ENCODE data around the gene GTF3C4.

DNA sequence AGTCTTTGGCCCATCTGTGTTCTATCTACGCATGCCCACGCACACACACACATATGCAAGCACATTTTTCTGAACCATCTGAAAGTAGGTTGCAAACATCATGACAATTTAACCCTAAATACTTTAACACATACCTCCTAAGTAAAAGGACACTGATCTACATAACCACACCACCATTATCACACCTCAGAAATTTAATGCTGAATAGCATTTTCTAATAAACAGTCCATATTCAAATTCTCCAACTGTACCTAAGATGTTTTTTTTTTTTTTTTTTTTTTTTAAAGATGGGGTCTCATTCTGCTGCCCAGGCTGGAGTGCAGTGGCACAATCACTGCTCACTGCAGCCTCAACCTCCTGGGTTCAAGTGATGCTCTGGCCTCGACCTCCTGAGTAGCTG lies 35.9 kb upstream of the GTF3C4 start:
- TF ChIP-seq, protein P1, sequence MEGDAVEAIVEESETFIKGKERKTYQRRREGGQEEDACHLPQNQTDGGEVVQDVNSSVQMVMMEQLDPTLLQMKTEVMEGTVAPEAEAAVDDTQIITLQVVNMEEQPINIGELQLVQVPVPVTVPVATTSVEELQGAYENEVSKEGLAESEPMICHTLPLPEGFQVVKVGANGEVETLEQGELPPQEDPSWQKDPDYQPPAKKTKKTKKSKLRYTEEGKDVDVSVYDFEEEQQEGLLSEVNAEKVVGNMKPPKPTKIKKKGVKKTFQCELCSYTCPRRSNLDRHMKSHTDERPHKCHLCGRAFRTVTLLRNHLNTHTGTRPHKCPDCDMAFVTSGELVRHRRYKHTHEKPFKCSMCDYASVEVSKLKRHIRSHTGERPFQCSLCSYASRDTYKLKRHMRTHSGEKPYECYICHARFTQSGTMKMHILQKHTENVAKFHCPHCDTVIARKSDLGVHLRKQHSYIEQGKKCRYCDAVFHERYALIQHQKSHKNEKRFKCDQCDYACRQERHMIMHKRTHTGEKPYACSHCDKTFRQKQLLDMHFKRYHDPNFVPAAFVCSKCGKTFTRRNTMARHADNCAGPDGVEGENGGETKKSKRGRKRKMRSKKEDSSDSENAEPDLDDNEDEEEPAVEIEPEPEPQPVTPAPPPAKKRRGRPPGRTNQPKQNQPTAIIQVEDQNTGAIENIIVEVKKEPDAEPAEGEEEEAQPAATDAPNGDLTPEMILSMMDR (IDR thresholded peaks at IDR 0.05; ENCODE audit: poor library complexity, severe bottlenecking) = no peak
- TF ChIP-seq, protein P2, sequence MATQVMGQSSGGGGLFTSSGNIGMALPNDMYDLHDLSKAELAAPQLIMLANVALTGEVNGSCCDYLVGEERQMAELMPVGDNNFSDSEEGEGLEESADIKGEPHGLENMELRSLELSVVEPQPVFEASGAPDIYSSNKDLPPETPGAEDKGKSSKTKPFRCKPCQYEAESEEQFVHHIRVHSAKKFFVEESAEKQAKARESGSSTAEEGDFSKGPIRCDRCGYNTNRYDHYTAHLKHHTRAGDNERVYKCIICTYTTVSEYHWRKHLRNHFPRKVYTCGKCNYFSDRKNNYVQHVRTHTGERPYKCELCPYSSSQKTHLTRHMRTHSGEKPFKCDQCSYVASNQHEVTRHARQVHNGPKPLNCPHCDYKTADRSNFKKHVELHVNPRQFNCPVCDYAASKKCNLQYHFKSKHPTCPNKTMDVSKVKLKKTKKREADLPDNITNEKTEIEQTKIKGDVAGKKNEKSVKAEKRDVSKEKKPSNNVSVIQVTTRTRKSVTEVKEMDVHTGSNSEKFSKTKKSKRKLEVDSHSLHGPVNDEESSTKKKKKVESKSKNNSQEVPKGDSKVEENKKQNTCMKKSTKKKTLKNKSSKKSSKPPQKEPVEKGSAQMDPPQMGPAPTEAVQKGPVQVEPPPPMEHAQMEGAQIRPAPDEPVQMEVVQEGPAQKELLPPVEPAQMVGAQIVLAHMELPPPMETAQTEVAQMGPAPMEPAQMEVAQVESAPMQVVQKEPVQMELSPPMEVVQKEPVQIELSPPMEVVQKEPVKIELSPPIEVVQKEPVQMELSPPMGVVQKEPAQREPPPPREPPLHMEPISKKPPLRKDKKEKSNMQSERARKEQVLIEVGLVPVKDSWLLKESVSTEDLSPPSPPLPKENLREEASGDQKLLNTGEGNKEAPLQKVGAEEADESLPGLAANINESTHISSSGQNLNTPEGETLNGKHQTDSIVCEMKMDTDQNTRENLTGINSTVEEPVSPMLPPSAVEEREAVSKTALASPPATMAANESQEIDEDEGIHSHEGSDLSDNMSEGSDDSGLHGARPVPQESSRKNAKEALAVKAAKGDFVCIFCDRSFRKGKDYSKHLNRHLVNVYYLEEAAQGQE (IDR thresholded peaks at IDR 0.05; ENCODE audit: borderline replicate concordance) = no peak
- TF ChIP-seq RAD21 (conservative IDR thresholded peaks at IDR 0.05) = no peak
- TF ChIP-seq TAF1 (IDR thresholded peaks at IDR 0.05; ENCODE audit: low read depth) = no peak
